Esophagus muscularis mucosa (tissue), 2 donors: ENCODE results near the gene CYP1B1.

Experiments used
- POLR2A ChIP-seq: fragments of 450-650 bp; IDR thresholded peaks from one replicate; pipeline ENCODE4 v1.6.1; 2017; ENCODE audit warnings: antibody characterized with exemption, moderate library complexity, mild to moderate bottlenecking, low read depth
- POLR2AphosphoS5 ChIP-seq, 2 donors: sonication (generic); formaldehyde crosslinking; IDR thresholded peaks; one replicate each; pipeline ENCODE4 v1.6.1; 2017; ENCODE audit warnings: antibody characterized with exemption in 2 of 2

GRCh38 chr2:38066421-38067115 lies 9.4 kb downstream of the CYP1B1 start:
- TF ChIP-seq POLR2AphosphoS5 (IDR thresholded peaks at IDR 0.05) (no peak), POLR2A (no peak)
